GM12892 (cell line): Measurements from ENCODE around the gene SLC38A3.

Experiments used
- POLR2A ChIP-seq: IDR thresholded peaks from 2 replicates; pipeline ENCODE4 v1.6.1; 2011; ENCODE audit warnings: low read depth, low read length, control low read depth
- POLR2AphosphoS5 ChIP-seq: IDR thresholded peaks from 2 replicates; pipeline ENCODE4 v1.6.1; 2011; ENCODE audit warnings: low read depth, low read length, control low read depth

GRCh38 chr3:50245251-50245745, 40.2 kb downstream of the SLC38A3 start:
- no peak for TF ChIP-seq POLR2AphosphoS5
- TF ChIP-seq POLR2A, result no peak
